Neural cell (in vitro differentiated cells): ENCODE measurements around the gene HRH2. TPM values are rescaled to one million over a fixed set of nuclear protein-coding genes. Genes with fewer than 3 reads are reported as not detected.

Source experiments
- H2AFZ ChIP-seq: fragments of 200-600, 300-800 bp; sonication (generic), shearing (Covaris generic); 2 replicates; pipeline ENCODE4 v1.6.0; 2014; ENCODE audit warnings: low read depth, mild to moderate bottlenecking, antibody characterized with exemption, low read length, moderate library complexity
- H3F3A ChIP-seq: fragments of 200-600 bp; shearing (Covaris generic); 2 replicates; pipeline ENCODE4 v1.6.1; 2016; ENCODE audit warnings: mild to moderate bottlenecking, moderate library complexity, mixed read lengths, antibody characterized with exemption, low read length; ENCODE audit not compliant: insufficient read depth, poor library complexity, severe bottlenecking
- H3K27ac ChIP-seq: fragments of 200-600, 300-800 bp; sonication (generic), shearing (Covaris generic); 2 replicates; pipeline ENCODE4 v1.5.1; 2014; ENCODE audit warnings: mild to moderate bottlenecking, low read length, moderate library complexity
- H3K27me3 ChIP-seq: fragments of 300-800, 200-600 bp; sonication (generic), shearing (Covaris generic); 2 replicates; pipeline ENCODE4 v1.6.0; 2014; ENCODE audit warnings: mild to moderate bottlenecking, low read depth, low read length, moderate library complexity; ENCODE audit not compliant: insufficient read depth
- H3K36me3 ChIP-seq: fragments of 300-800, 200-600 bp; sonication (generic), shearing (Covaris generic); 2 replicates; pipeline ENCODE4 v1.5.1; 2014; ENCODE audit warnings: mild to moderate bottlenecking, antibody characterized with exemption, low read length, moderate library complexity; ENCODE audit not compliant: insufficient read depth
- H3K4me2 ChIP-seq: fragments of 300-800, 200-600 bp; sonication (generic), shearing (Covaris generic); 2 replicates; pipeline ENCODE4 v1.6.0; 2014; ENCODE audit warnings: mild to moderate bottlenecking, low read length
- H3K4me3 ChIP-seq: fragments of 300-800, 200-600 bp; sonication (generic), shearing (Covaris generic); 2 replicates; pipeline ENCODE4 v1.5.1; 2014; ENCODE audit warnings: mild to moderate bottlenecking, low read length, moderate library complexity
- H3K79me2 ChIP-seq: fragments of 200-600 bp; shearing (Covaris generic); replicated peaks from 2 replicates; pipeline ENCODE4 v1.6.0; 2014; ENCODE audit warnings: mild to moderate bottlenecking, low read length, moderate library complexity; ENCODE audit not compliant: insufficient read depth
- H3K9ac ChIP-seq: fragments of 300-800, 200-600 bp; sonication (generic), shearing (Covaris generic); 2 replicates; pipeline ENCODE4 v1.6.1; 2016; ENCODE audit warnings: mild to moderate bottlenecking, low read length, mixed read lengths
- H3K9me2 ChIP-seq: fragments of 200-600 bp; shearing (Covaris generic); 2 replicates; pipeline ENCODE4 v1.6.1; 2016; ENCODE audit warnings: mild to moderate bottlenecking, low read length, mixed read lengths; ENCODE audit not compliant: insufficient read depth
- H3K9me3 ChIP-seq: fragments of 200-600, 300-800 bp; sonication (generic), shearing (Covaris generic); 2 replicates; pipeline ENCODE4 v1.6.1; 2016; ENCODE audit warnings: mild to moderate bottlenecking, mixed run types, low read length, moderate library complexity, mixed read lengths
- H4K20me1 ChIP-seq: fragments of 200-600 bp; shearing (Covaris generic); 2 replicates; pipeline ENCODE4 v1.6.1; 2016; ENCODE audit warnings: mild to moderate bottlenecking, mixed run types; ENCODE audit not compliant: insufficient read depth
- EP300 ChIP-seq: fragments of 450-650 bp; conservative IDR thresholded peaks from 2 replicates; pipeline ENCODE4 v1.6.1; 2014; ENCODE audit warnings: antibody characterized with exemption, mild to moderate bottlenecking, moderate library complexity; ENCODE audit not compliant: poor library complexity, severe bottlenecking
- EZH2 ChIP-seq: fragments of 200-600, 300-800 bp; shearing (Covaris generic), sonication (generic); IDR thresholded peaks from 2 replicates; pipeline ENCODE4 v1.6.1; 2014; ENCODE audit warnings: antibody characterized with exemption, low read length, borderline replicate concordance, mild to moderate bottlenecking; ENCODE audit not compliant: insufficient read depth, poor library complexity, severe bottlenecking
- MXI1 ChIP-seq: fragments of 450-650 bp; conservative IDR thresholded peaks from 2 replicates; pipeline ENCODE4 v1.6.1; 2014; ENCODE audit warnings: antibody characterized with exemption, mild to moderate bottlenecking; ENCODE audit not compliant: poor library complexity, severe bottlenecking
- POLR2AphosphoS5 ChIP-seq: IDR thresholded peaks from 2 replicates; pipeline ENCODE4 v1.6.1; 2012
- RAD21 ChIP-seq: fragments of 450-650 bp; conservative IDR thresholded peaks from 2 replicates; pipeline ENCODE4 v1.6.1; 2014; ENCODE audit warnings: antibody characterized with exemption, mild to moderate bottlenecking, moderate library complexity
- REST ChIP-seq: IDR thresholded peaks from 2 replicates; pipeline ENCODE4 v1.6.1; 2012; ENCODE audit warnings: borderline replicate concordance
- SMC3 ChIP-seq: fragments of 450-650 bp; conservative IDR thresholded peaks from 2 replicates; pipeline ENCODE4 v1.6.1; 2014; ENCODE audit warnings: antibody characterized with exemption, mild to moderate bottlenecking, moderate library complexity; ENCODE audit not compliant: poor library complexity
- TAF1 ChIP-seq: IDR thresholded peaks from 2 replicates; pipeline ENCODE4 v1.6.1; 2012; ENCODE audit warnings: low read depth
- polyA plus RNA-seq: library from polyadenylated mRNA; depleted of rRNA; stranded (reverse); fragments of >200 nt; gene quantifications from 2 replicates; pipeline ENCODE4 v1.2.3, GENCODE V29; 2014
- TF ChIP-seq, protein P1 (sequence below): fragments of 450-650 bp; IDR thresholded peaks from 2 replicates; pipeline ENCODE4 v1.5.1; 2014; ENCODE audit warnings: antibody characterized with exemption, mild to moderate bottlenecking, moderate library complexity; ENCODE audit not compliant: poor library complexity, severe bottlenecking

The HRH2 gene
- polyA plus RNA-seq, 1 donor from 2014 or later: 0.09 TPM

- no peak overlapping the region for H2AFZ ChIP-seq
- H3K9me2 ChIP-seq: no peaks in the 10 kb centered on the region
- no peak overlapping the region for H3K4me3 ChIP-seq
- no peaks in the 10 kb centered on the region for H3F3A ChIP-seq
- no peaks in the 10 kb centered on the region for H4K20me1 ChIP-seq
- no peak overlapping the region for H3K9ac ChIP-seq
- TF ChIP-seq SMC3 (no peak), RAD21 (no peak), POLR2AphosphoS5 (no peak), REST (no peak), MXI1 (no peak), EZH2 (no peak), TAF1 (no peak), EP300 (no peak)
- TF ChIP-seq, protein P1, sequence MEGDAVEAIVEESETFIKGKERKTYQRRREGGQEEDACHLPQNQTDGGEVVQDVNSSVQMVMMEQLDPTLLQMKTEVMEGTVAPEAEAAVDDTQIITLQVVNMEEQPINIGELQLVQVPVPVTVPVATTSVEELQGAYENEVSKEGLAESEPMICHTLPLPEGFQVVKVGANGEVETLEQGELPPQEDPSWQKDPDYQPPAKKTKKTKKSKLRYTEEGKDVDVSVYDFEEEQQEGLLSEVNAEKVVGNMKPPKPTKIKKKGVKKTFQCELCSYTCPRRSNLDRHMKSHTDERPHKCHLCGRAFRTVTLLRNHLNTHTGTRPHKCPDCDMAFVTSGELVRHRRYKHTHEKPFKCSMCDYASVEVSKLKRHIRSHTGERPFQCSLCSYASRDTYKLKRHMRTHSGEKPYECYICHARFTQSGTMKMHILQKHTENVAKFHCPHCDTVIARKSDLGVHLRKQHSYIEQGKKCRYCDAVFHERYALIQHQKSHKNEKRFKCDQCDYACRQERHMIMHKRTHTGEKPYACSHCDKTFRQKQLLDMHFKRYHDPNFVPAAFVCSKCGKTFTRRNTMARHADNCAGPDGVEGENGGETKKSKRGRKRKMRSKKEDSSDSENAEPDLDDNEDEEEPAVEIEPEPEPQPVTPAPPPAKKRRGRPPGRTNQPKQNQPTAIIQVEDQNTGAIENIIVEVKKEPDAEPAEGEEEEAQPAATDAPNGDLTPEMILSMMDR: no peak
- no peaks in the 10 kb centered on the region for H3K27me3 ChIP-seq
- H3K79me2 ChIP-seq: no peaks in the 10 kb centered on the region
- H3K4me2 ChIP-seq: no peak overlapping the region
- no peaks in the 10 kb centered on the region for H3K36me3 ChIP-seq
- H3K9me3 ChIP-seq: no peaks in the 10 kb centered on the region
- no peak overlapping the region for H3K27ac ChIP-seq
Observed at GRCh38 chr5:175745210-175745609, 87.3 kb downstream of the HRH2 start.

- Histone ChIP-seq H3K9me3 (no peaks in the 10 kb centered on the region), H3K4me3 (no peak overlapping the region), H3K9me2 (no peaks in the 10 kb centered on the region), H2AFZ (no peak overlapping the region), H3K79me2 (no peaks in the 10 kb centered on the region), H3K27ac (no peak overlapping the region), H4K20me1 (no peaks in the 10 kb centered on the region), H3K4me2 (no peak overlapping the region), H3K36me3 (no peaks in the 10 kb centered on the region), H3F3A (no peaks in the 10 kb centered on the region), H3K27me3 (no peaks in the 10 kb centered on the region), H3K9ac (no peak overlapping the region)
- no peak for TF ChIP-seq MXI1
- TF ChIP-seq TAF1: no peak
- TF ChIP-seq, protein P1: no peak
- TF ChIP-seq REST: no peak
- no peak for TF ChIP-seq SMC3
- no peak for TF ChIP-seq EZH2
- no peak for TF ChIP-seq EP300
- TF ChIP-seq RAD21: no peak
Observed at GRCh38 chr5:175746851-175747250, 89.0 kb downstream of the HRH2 start.
